GM23338 (cell line): ENCODE data around the gene IL1A. TPM values are rescaled to one million over a fixed set of nuclear protein-coding genes. Genes with fewer than 3 reads are reported as not detected.

Experiments
- ATAC-seq: fragments of 200-7000 bp; cut with Tn5 transposase; 3 replicates; pipeline ENCODE4 v1.9.1; 2020
- DNase-seq: peaks from one replicate; pipeline ENCODE4 v3.0.0-alpha.2; 2015; ENCODE audit warnings: low spot score
- H2AFZ ChIP-seq: fragments of 200-600 bp; sonication (generic); 2 replicates; pipeline ENCODE4 v1.8.0; 2016; ENCODE audit warnings: antibody characterized with exemption, mild to moderate bottlenecking, moderate library complexity
- H3F3A ChIP-seq: fragments of 200-600 bp; sonication (generic); replicated peaks from 2 replicates; pipeline ENCODE4 v1.8.0; 2017; ENCODE audit warnings: antibody characterized with exemption, mixed run types, low read depth
- H3K27ac ChIP-seq: fragments of 200-600 bp; sonication (generic); 2 replicates; pipeline ENCODE4 v1.6.1; 2016; ENCODE audit warnings: low read depth
- H3K27me3 ChIP-seq: fragments of 200-600 bp; sonication (generic); 2 replicates; pipeline ENCODE4 v1.8.0; 2016; ENCODE audit warnings: mild to moderate bottlenecking, mixed run types, moderate library complexity; ENCODE audit not compliant: insufficient read depth
- H3K36me3 ChIP-seq: fragments of 200-600 bp; sonication (generic); 2 replicates; pipeline ENCODE4 v1.8.0; 2016; ENCODE audit warnings: mild to moderate bottlenecking; ENCODE audit not compliant: insufficient read depth
- H3K4me1 ChIP-seq: fragments of 200-600 bp; sonication (generic); 2 replicates; pipeline ENCODE4 v1.8.0; 2016; ENCODE audit warnings: mild to moderate bottlenecking, moderate library complexity; ENCODE audit not compliant: insufficient read depth
- H3K4me2 ChIP-seq: fragments of 200-600 bp; sonication (generic); 2 replicates; pipeline ENCODE4 v1.7.1; 2017; ENCODE audit warnings: mixed run types
- H3K4me3 ChIP-seq: fragments of 200-600 bp; sonication (generic); 2 replicates; pipeline ENCODE4 v1.6.1; 2016; ENCODE audit warnings: mixed run types
- H3K79me2 ChIP-seq: fragments of 200-600 bp; sonication (generic); replicated peaks from 2 replicates; pipeline ENCODE4 v1.8.0; 2017; ENCODE audit warnings: mild to moderate bottlenecking; ENCODE audit not compliant: insufficient read depth
- H3K9me2 ChIP-seq: fragments of 200-600 bp; sonication (generic); 2 replicates; pipeline ENCODE4 v1.8.0; 2017; ENCODE audit not compliant: insufficient read depth
- H4K20me1 ChIP-seq: fragments of 200-600 bp; sonication (generic); replicated peaks from 2 replicates; pipeline ENCODE4 v1.8.0; 2017; ENCODE audit warnings: mild to moderate bottlenecking; ENCODE audit not compliant: insufficient read depth
- H3K27ac Mint-ChIP-seq: 2 replicates; pipeline ENCODE4 v1.8.0; 2020; ENCODE audit warnings: inconsistent platforms, mild to moderate bottlenecking, moderate library complexity, mixed read lengths
- H3K27me3 Mint-ChIP-seq: 3 replicates; pipeline ENCODE4 v1.8.0; 2022; ENCODE audit warnings: low read depth, mild to moderate bottlenecking, moderate library complexity, mixed read lengths, inconsistent platforms; ENCODE audit not compliant: insufficient read depth, poor library complexity
- H3K36me3 Mint-ChIP-seq: 3 replicates; pipeline ENCODE4 v1.8.0; 2021; ENCODE audit warnings: low read depth, mild to moderate bottlenecking, inconsistent platforms, moderate library complexity, mixed read lengths
- H3K4me1 Mint-ChIP-seq: 3 replicates; pipeline ENCODE4 v1.8.0; 2020; ENCODE audit warnings: mild to moderate bottlenecking, inconsistent platforms, mixed read lengths
- H3K4me3 Mint-ChIP-seq: 3 replicates; pipeline ENCODE4 v1.8.0; 2021; ENCODE audit warnings: moderate library complexity, mild to moderate bottlenecking, inconsistent platforms, mixed read lengths
- H3K9me3 Mint-ChIP-seq: 3 replicates; pipeline ENCODE4 v1.8.0; 2020; ENCODE audit warnings: moderate library complexity, mild to moderate bottlenecking, inconsistent platforms, mixed read lengths
- CREB1 ChIP-seq: fragments of 250-450 bp; sonication (Bioruptor Pico); IDR thresholded peaks from 2 replicates; pipeline ENCODE4 v1.5.0; 2020; ENCODE audit warnings: low read depth, mild to moderate bottlenecking, moderate library complexity
- EZH2 ChIP-seq: fragments of 200-600 bp; sonication (generic); IDR thresholded peaks from one replicate; pipeline ENCODE4 v1.8.0; 2017; ENCODE audit warnings: antibody characterized with exemption, mild to moderate bottlenecking, low read depth; ENCODE audit not compliant: unreplicated experiment
- EZH2phosphoT487 ChIP-seq: fragments of 200-600 bp; sonication (generic); IDR thresholded peaks from one replicate; pipeline ENCODE4 v1.8.1; 2018; ENCODE audit warnings: antibody characterized with exemption; ENCODE audit not compliant: unreplicated experiment
- JUNB ChIP-seq: IDR thresholded peaks from one replicate; pipeline ENCODE4 v1.6.1; 2016; ENCODE audit warnings: antibody characterized with exemption; ENCODE audit not compliant: unreplicated experiment
- NANOG ChIP-seq: IDR thresholded peaks from 2 replicates; pipeline ENCODE4 v1.6.1; 2016; ENCODE audit warnings: antibody characterized with exemption, borderline replicate concordance
- POLR2AphosphoS5 ChIP-seq: IDR thresholded peaks from 2 replicates; pipeline ENCODE4 v1.6.1; 2016; ENCODE audit warnings: antibody characterized with exemption, low read depth
- STAT1 ChIP-seq: IDR thresholded peaks from one replicate; pipeline ENCODE4 v1.6.1; 2016; ENCODE audit warnings: antibody characterized with exemption; ENCODE audit not compliant: unreplicated experiment
- ZNF114 ChIP-seq: fragments of 250-450 bp; sonication (Bioruptor Pico); IDR thresholded peaks from 2 replicates; pipeline ENCODE4 v1.5.0; 2020; ENCODE audit warnings: mild to moderate bottlenecking, moderate library complexity
- ZNF331 ChIP-seq: fragments of 250-450 bp; sonication (Bioruptor Pico); IDR thresholded peaks from 2 replicates; pipeline ENCODE4 v1.5.0; 2020; ENCODE audit warnings: low read depth, mild to moderate bottlenecking, moderate library complexity
- polyA plus RNA-seq: library from polyadenylated mRNA; unstranded; fragments of >200 nt; fragmentation: Nextera tagmentation; extraction: Ambion mirVana; gene quantifications from 2 replicates; pipeline ENCODE4 v1.2.1, GENCODE V29; 2016
- total RNA-seq: library from RNA; depleted of rRNA; stranded (reverse); fragments of >200 nt; shearing (Covaris generic); gene quantifications from 2 replicates; pipeline ENCODE4 v1.2.3, GENCODE V29; 2014
- TF ChIP-seq, protein P1 (sequence below), 2 experiments: fragments of 200-600 bp in 1 of 2; sonication (generic) in 1 of 2; conservative IDR thresholded peaks; 2 replicates each; pipeline versions ENCODE4 v1.5.1 to v1.6.1; 2016 to 2017; ENCODE audit warnings: antibody characterized with exemption in 2 of 2, low read depth in 2 of 2, mild to moderate bottlenecking in 2 of 2, moderate library complexity in 1 of 2
- TF ChIP-seq, protein P2 (sequence below): IDR thresholded peaks from 2 replicates; pipeline ENCODE4 v1.6.1; 2016; ENCODE audit warnings: antibody characterized with exemption
- TF ChIP-seq, protein P3 (sequence below): IDR thresholded peaks from one replicate; pipeline ENCODE4 v1.6.1; 2018; ENCODE audit warnings: antibody characterized with exemption; ENCODE audit not compliant: unreplicated experiment

The IL1A gene
- total and polyA plus RNA-seq, 2 experiments from 2014 or later = 0.65 to 0.73 TPM

DNA sequence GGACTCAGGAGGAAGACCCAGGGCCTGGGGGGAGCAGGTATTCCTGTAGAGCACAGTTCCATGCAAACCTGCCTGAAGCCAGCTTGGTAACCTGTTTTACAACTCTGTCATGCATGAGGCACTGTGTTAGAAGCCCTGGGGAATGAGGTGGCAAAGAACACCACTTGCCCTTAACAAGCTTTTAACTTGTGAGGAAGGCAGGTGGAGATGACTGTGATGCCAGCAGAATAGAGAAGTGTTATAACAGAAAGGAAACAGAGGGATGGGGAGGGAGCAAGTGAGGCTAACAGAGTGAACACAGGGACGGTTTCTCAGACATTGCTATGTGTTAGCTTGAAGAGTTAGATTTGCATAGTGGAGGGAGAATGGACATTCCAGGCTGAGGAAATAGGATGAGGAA is 11.5 kb upstream of the IL1A start (continued):
- TF ChIP-seq, protein P1, sequence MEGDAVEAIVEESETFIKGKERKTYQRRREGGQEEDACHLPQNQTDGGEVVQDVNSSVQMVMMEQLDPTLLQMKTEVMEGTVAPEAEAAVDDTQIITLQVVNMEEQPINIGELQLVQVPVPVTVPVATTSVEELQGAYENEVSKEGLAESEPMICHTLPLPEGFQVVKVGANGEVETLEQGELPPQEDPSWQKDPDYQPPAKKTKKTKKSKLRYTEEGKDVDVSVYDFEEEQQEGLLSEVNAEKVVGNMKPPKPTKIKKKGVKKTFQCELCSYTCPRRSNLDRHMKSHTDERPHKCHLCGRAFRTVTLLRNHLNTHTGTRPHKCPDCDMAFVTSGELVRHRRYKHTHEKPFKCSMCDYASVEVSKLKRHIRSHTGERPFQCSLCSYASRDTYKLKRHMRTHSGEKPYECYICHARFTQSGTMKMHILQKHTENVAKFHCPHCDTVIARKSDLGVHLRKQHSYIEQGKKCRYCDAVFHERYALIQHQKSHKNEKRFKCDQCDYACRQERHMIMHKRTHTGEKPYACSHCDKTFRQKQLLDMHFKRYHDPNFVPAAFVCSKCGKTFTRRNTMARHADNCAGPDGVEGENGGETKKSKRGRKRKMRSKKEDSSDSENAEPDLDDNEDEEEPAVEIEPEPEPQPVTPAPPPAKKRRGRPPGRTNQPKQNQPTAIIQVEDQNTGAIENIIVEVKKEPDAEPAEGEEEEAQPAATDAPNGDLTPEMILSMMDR (conservative IDR thresholded peaks at IDR 0.05; ENCODE audit: low read depth in 2 of 2) = no peak
- TF ChIP-seq POLR2AphosphoS5 (no peak), STAT1 (no peak), ZNF331 (CRISPR knock-in tag) (no peak), JUNB (no peak), CREB1 (CRISPR knock-in tag) (no peak), ZNF114 (CRISPR knock-in tag) (no peak), NANOG (no peak)
- TF ChIP-seq, protein P2, sequence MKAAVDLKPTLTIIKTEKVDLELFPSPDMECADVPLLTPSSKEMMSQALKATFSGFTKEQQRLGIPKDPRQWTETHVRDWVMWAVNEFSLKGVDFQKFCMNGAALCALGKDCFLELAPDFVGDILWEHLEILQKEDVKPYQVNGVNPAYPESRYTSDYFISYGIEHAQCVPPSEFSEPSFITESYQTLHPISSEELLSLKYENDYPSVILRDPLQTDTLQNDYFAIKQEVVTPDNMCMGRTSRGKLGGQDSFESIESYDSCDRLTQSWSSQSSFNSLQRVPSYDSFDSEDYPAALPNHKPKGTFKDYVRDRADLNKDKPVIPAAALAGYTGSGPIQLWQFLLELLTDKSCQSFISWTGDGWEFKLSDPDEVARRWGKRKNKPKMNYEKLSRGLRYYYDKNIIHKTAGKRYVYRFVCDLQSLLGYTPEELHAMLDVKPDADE = no peak
- TF ChIP-seq, protein P3, sequence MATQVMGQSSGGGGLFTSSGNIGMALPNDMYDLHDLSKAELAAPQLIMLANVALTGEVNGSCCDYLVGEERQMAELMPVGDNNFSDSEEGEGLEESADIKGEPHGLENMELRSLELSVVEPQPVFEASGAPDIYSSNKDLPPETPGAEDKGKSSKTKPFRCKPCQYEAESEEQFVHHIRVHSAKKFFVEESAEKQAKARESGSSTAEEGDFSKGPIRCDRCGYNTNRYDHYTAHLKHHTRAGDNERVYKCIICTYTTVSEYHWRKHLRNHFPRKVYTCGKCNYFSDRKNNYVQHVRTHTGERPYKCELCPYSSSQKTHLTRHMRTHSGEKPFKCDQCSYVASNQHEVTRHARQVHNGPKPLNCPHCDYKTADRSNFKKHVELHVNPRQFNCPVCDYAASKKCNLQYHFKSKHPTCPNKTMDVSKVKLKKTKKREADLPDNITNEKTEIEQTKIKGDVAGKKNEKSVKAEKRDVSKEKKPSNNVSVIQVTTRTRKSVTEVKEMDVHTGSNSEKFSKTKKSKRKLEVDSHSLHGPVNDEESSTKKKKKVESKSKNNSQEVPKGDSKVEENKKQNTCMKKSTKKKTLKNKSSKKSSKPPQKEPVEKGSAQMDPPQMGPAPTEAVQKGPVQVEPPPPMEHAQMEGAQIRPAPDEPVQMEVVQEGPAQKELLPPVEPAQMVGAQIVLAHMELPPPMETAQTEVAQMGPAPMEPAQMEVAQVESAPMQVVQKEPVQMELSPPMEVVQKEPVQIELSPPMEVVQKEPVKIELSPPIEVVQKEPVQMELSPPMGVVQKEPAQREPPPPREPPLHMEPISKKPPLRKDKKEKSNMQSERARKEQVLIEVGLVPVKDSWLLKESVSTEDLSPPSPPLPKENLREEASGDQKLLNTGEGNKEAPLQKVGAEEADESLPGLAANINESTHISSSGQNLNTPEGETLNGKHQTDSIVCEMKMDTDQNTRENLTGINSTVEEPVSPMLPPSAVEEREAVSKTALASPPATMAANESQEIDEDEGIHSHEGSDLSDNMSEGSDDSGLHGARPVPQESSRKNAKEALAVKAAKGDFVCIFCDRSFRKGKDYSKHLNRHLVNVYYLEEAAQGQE = no peak

DNA sequence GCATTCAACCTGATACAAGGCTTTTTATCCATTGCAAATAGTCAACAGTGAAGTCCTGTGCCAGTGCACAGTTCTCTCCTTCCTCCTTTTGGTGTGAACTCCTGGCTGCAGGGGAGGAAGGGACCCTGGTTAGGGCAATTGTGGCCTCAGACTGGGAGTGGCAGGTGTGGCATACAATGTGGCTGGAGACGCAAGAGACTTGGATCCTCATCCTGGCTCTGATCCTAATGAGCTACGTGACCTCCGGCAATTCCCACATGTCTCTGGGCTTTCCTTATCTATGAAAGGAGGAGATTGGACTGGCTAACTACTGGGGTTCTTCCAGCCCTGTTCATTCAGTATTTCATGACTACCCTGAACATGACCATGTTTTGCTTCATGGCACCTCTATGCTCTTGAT is 10.5 kb upstream of the IL1A start:
- Histone ChIP-seq H3K4me1 (peaks cover 12% of the 10 kb centered on the region; the same call in 1 of the 2 replicates), H3K36me3 (no peaks in the 10 kb centered on the region), H2AFZ (no peak overlapping the region), H3K9me2 (0 out of 2 replicates have a peak, but pooled peaks cover 4% of the 10 kb centered on the region), H3K27ac (no peak overlapping the region), H3K27me3 (no peaks in the 10 kb centered on the region), H3K79me2 (no peaks in the 10 kb centered on the region), H4K20me1 (no peaks in the 10 kb centered on the region), H3K4me2 (no peak overlapping the region), H3F3A (no peaks in the 10 kb centered on the region), H3K4me3 (no peak overlapping the region)
- DNase-seq (no peak), ATAC-seq (no peak)
- Mint-ChIP-seq H3K27ac (peak overlapping the region; percentile 11), H3K36me3 (peaks cover 12% of the 10 kb centered on the region; the same call in 2 of the 3 replicates), H3K4me1 (peaks cover 21% of the 10 kb centered on the region), H3K27me3 (peaks cover 10% of the 10 kb centered on the region), H3K4me3 (no peak overlapping the region), H3K9me3 (peaks cover 4% of the 10 kb centered on the region; the same call in 2 of the 3 replicates)
- TF ChIP-seq EZH2phosphoT487 (no peak), EZH2 (no peak), POLR2AphosphoS5 (no peak), ZNF114 (CRISPR knock-in tag) (no peak), CREB1 (CRISPR knock-in tag) (no peak), NANOG (no peak), ZNF331 (CRISPR knock-in tag) (no peak)
- TF ChIP-seq, protein P1 (conservative IDR thresholded peaks at IDR 0.05; ENCODE audit: low read depth in 2 of 2) = no peak
- TF ChIP-seq, protein P2 = no peak
- TF ChIP-seq, protein P3 = no peak
